Skeletal muscle satellite cell (primary cell): ENCODE data around the gene KCNIP4.
"Not testable (repeated sequence)": the region's sequence is repeated elsewhere in the genome, so short reads cannot be mapped to it uniquely, and the experiment has no call there.

Source experiments
- H3K27me3 ChIP-seq: 2 replicates; pipeline ENCODE4 v1.7.0; 2013; ENCODE audit warnings: low read length; ENCODE audit not compliant: control insufficient read depth, insufficient read depth
- H3K36me3 ChIP-seq: 2 replicates; pipeline ENCODE4 v1.7.0; 2013; ENCODE audit warnings: mild to moderate bottlenecking, control low read depth, low read length; ENCODE audit not compliant: insufficient read depth
- H3K4me1 ChIP-seq: 2 replicates; pipeline ENCODE4 v1.7.0; 2013; ENCODE audit warnings: low read length; ENCODE audit not compliant: control insufficient read depth, insufficient read depth
- H3K4me2 ChIP-seq: 2 replicates; pipeline ENCODE4 v1.7.0; 2013; ENCODE audit warnings: mild to moderate bottlenecking, low read length
- H3K4me3 ChIP-seq: 2 replicates; pipeline ENCODE4 v1.7.0; 2013; ENCODE audit warnings: low read length
- H3K9ac ChIP-seq: 2 replicates; pipeline ENCODE4 v1.7.0; 2013; ENCODE audit warnings: mild to moderate bottlenecking, low read depth, low read length, moderate library complexity
- H3K9me3 ChIP-seq: replicated peaks from 2 replicates; pipeline ENCODE4 v1.7.0; 2013; ENCODE audit warnings: mild to moderate bottlenecking, control low read depth, low read length

Gene KCNIP4

GRCh38 chr4:21376176-21376575, 572.4 kb downstream of the KCNIP4 start:
- Histone ChIP-seq H3K4me2 (no peak overlapping the region), H3K27me3 (no peaks in the 10 kb centered on the region), H3K9ac (no peak overlapping the region), H3K9me3 (no peaks in the 10 kb centered on the region), H3K36me3 (no peaks in the 10 kb centered on the region), H3K4me1 (no peaks in the 10 kb centered on the region), H3K4me3 (no peak overlapping the region)

DNA sequence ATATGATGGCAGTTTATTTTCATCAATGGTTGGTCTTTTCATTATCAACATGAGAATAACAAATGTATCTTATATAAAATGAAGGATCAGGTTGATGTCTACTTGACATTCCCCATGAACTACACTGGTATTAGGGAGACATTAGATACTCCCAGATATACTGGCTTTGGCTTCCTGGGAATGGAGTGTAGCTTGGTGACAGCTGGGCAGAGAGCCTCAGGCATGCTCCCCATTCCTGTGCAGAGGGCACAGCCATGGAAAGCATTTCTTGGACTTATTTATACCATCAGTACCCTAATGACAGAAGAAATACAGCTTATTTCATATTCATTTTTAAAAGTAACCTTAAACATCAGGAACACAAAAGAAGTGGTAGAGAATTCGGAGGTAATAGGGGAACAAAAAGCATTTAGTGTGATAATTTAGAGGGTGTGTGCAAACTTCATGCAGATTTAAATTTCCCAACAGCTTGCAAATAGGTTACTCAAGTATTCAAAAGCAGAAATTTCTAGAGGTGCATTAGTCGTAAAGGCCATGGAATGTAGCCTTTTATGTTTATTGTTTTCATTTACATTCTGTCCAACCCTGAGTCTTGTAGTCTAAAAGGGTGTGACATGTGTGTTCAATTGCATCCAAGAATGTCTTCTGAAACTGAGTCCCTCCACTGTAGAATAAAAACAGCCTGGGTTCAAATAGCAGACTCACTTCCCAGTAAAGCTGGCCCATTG, 573.8 kb downstream of the KCNIP4 start:
- Histone ChIP-seq H3K9ac (no peak overlapping the region), H3K36me3 (no peaks in the 10 kb centered on the region), H3K27me3 (no peaks in the 10 kb centered on the region), H3K4me2 (no peak overlapping the region), H3K4me1 (no peaks in the 10 kb centered on the region), H3K9me3 (no peaks in the 10 kb centered on the region), H3K4me3 (no peak overlapping the region)

DNA sequence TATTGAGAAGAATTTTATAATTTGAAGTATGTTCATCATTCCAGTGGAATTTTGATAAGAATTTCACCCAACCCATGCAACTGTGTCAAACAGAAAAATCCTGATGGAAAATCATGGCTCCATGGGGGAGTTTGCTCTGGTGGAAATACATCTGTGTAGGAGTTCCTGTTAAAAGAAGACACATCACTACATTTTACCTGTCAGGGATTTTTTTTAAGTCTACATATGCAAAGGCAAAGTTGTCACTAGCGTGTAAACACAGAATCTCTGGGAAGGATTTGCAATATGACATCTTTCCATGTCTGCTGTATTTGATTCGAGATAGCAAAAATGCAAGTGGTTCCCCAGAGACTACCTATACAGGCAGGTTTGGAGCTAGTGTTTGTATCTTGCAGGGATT, 581.0 kb downstream of the KCNIP4 start:
- no peak overlapping the region for H3K4me3 ChIP-seq
- H3K27me3 ChIP-seq = no peaks in the 10 kb centered on the region
- no peaks in the 10 kb centered on the region for H3K36me3 ChIP-seq
- no peak overlapping the region for H3K9ac ChIP-seq
- no peak overlapping the region for H3K4me2 ChIP-seq
- no peaks in the 10 kb centered on the region for H3K4me1 ChIP-seq
- H3K9me3 ChIP-seq = peaks cover 3% of the 10 kb centered on the region

- no peaks in the 10 kb centered on the region for H3K36me3 ChIP-seq
Observed at GRCh38 chr4:21366840-21367239, 581.7 kb downstream of the KCNIP4 start.

GRCh38 chr4:21366312-21366711, 582.3 kb downstream of the KCNIP4 start:
- H3K4me2 ChIP-seq = no peak overlapping the region
- H3K36me3 ChIP-seq = no peaks in the 10 kb centered on the region
- H3K9me3 ChIP-seq = peaks cover 3% of the 10 kb centered on the region
- no peak overlapping the region for H3K4me3 ChIP-seq
- H3K4me1 ChIP-seq = no peaks in the 10 kb centered on the region
- no peak overlapping the region for H3K9ac ChIP-seq
- no peaks in the 10 kb centered on the region for H3K27me3 ChIP-seq

More at GRCh38 chr4:21366840-21367239, 581.7 kb downstream of the KCNIP4 start:
- peaks cover 3% of the 10 kb centered on the region for H3K9me3 ChIP-seq
- no peaks in the 10 kb centered on the region for H3K27me3 ChIP-seq
- no peak overlapping the region for H3K4me2 ChIP-seq
- H3K4me3 ChIP-seq = no peak overlapping the region
- no peaks in the 10 kb centered on the region for H3K4me1 ChIP-seq
- no peak overlapping the region for H3K9ac ChIP-seq

DNA sequence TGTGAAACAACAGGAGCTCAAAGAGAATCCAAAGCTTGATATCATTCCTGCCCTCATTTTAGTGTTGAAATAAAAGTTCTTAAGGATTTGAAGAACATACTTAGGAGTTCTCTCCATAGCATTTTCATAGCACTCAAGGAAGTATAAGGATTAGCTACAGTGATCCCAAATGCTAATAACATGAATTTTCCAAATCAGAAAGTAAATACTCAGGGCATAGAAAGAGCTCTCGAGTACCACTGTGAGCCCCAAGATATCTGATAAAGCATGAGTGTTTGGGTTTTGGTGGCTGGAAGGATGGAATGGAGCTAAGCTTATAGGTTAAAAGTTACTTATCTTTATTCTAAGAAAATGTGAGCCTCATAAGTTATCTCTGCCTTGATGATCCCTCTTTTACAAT, 584.9 kb downstream of the KCNIP4 start:
- H3K4me2 ChIP-seq = no peak overlapping the region
- no peaks in the 10 kb centered on the region for H3K27me3 ChIP-seq
- H3K36me3 ChIP-seq = no peaks in the 10 kb centered on the region
- no peak overlapping the region for H3K9ac ChIP-seq
- no peak overlapping the region for H3K4me3 ChIP-seq
- peaks cover 3% of the 10 kb centered on the region for H3K9me3 ChIP-seq
- no peaks in the 10 kb centered on the region for H3K4me1 ChIP-seq

- not testable (repeated sequence) for H3K9me3 ChIP-seq, H3K4me2 ChIP-seq, H3K4me3 ChIP-seq, H3K27me3 ChIP-seq, H3K9ac ChIP-seq, H3K36me3 ChIP-seq, H3K4me1 ChIP-seq
Observed at GRCh38 chr4:21352354-21352753, 596.2 kb downstream of the KCNIP4 start.

DNA sequence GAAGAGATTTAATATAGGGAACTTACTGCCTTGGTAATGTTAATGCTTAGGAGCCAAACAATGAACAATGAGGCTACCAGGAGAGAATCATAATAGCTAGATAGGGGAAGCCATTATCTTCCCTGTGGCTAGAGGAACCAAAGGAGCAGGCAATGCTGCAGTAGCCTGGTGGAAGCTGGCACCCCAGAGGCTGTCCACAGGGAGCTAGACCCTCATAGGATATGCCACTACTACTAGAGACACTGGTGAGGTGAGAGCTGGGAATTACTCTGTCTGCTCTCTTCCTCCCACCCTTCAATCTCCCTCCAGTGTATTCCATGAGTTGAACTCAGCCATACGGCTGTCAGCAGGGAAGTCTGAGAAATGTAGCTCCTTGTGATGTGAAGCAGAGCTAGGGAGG, 601.4 kb downstream of the KCNIP4 start:
- Histone ChIP-seq H3K27me3 (no peaks in the 10 kb centered on the region), H3K9ac (no peak overlapping the region), H3K36me3 (no peaks in the 10 kb centered on the region), H3K4me1 (no peaks in the 10 kb centered on the region), H3K9me3 (peaks cover 3% of the 10 kb centered on the region), H3K4me3 (no peak overlapping the region), H3K4me2 (no peak overlapping the region)

DNA sequence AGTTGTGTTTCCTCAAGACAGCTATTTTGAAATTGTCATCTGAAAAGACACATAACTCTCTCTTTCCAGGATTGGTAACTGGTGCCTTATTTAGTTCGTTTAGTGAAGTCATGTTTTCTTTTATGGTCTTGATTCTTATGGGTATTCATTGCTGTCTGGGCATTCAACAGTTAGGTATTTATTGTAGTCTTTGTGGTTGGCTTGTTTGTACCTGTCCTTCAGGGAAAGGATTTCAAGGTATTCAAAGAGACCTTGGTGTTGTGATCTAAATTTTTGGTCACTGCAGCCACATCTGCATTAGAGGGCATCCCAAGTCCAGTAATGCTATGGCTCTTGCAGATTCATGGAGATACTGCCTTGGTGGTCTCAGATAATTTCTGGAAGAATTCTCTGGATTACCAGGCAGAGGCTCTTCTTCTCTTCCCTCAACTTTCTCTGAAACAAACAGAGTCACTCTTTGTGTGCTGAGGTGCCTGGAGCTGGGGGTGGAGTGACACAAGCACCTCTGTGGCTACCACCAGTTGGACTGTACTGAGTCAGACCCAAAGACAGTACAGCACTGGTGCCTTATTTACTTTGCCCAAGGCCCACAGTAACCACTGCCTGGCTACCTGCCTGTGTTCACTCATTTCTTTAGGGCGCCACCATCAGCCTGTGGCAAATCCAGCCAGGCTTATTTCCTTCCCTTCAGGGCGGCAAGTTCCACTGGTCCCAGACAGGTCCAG, 620.4 kb downstream of the KCNIP4 start:
- no peak overlapping the region for H3K4me3 ChIP-seq
- peaks cover 5% of the 10 kb centered on the region for H3K9me3 ChIP-seq
- H3K27me3 ChIP-seq = no peaks in the 10 kb centered on the region
- H3K9ac ChIP-seq = no peak overlapping the region
- H3K4me2 ChIP-seq = no peak overlapping the region
- no peaks in the 10 kb centered on the region for H3K36me3 ChIP-seq
- H3K4me1 ChIP-seq = no peaks in the 10 kb centered on the region

- Histone ChIP-seq H3K36me3 (no peaks in the 10 kb centered on the region), H3K27me3 (no peaks in the 10 kb centered on the region), H3K9me3 (peaks cover 7% of the 10 kb centered on the region), H3K9ac (no peak overlapping the region), H3K4me3 (no peak overlapping the region), H3K4me2 (no peak overlapping the region), H3K4me1 (no peaks in the 10 kb centered on the region)
Observed at GRCh38 chr4:21320034-21320433, 628.5 kb downstream of the KCNIP4 start.

GRCh38 chr4:21307709-21308108, 640.9 kb downstream of the KCNIP4 start:
- Histone ChIP-seq H3K27me3 (no peaks in the 10 kb centered on the region), H3K9me3 (peaks cover 5% of the 10 kb centered on the region), H3K9ac (no peak overlapping the region), H3K4me3 (no peak overlapping the region), H3K4me2 (no peak overlapping the region), H3K4me1 (no peaks in the 10 kb centered on the region), H3K36me3 (no peaks in the 10 kb centered on the region)

- no peaks in the 10 kb centered on the region for H3K27me3 ChIP-seq
- H3K4me2 ChIP-seq = no peak overlapping the region
- no peak overlapping the region for H3K9ac ChIP-seq
- H3K4me3 ChIP-seq = no peak overlapping the region
- H3K36me3 ChIP-seq = no peaks in the 10 kb centered on the region
- peaks cover under 1% of the 10 kb centered on the region for H3K9me3 ChIP-seq
- no peaks in the 10 kb centered on the region for H3K4me1 ChIP-seq
Observed at GRCh38 chr4:21304540-21304887, 644.1 kb downstream of the KCNIP4 start.
